HEK293 (cell line): ENCODE measurements around the gene ADAR.

Experiments
- IKZF3 ChIP-seq: fragments of 450-650 bp; IDR thresholded peaks from 2 replicates; pipeline ENCODE4 v1.5.0; 2018; ENCODE audit warnings: missing biosample characterization, mild to moderate bottlenecking, missing genetic modification characterization, moderate library complexity
- KLF17 ChIP-seq: fragments of 450-650 bp; formaldehyde crosslinking; IDR thresholded peaks from 2 replicates; pipeline ENCODE4 v1.5.1; 2016; ENCODE audit warnings: missing biosample characterization, missing genetic modification characterization
- MEIS1 ChIP-seq: sonication (generic); formaldehyde crosslinking; IDR thresholded peaks from 2 replicates; pipeline ENCODE4 v1.8.1; 2022; ENCODE audit warnings: missing genetic modification reagents, mild to moderate bottlenecking, borderline replicate concordance
- PRDM10 ChIP-seq: fragments of 450-650 bp; formaldehyde crosslinking; IDR thresholded peaks from 2 replicates; pipeline ENCODE4 v1.5.1; 2016; ENCODE audit warnings: missing biosample characterization, missing genetic modification characterization
- SETDB1 ChIP-seq: IDR thresholded peaks from one replicate; pipeline ENCODE4 v1.6.1; 2017; ENCODE audit warnings: mild to moderate bottlenecking, low read length, moderate library complexity, mixed read lengths; ENCODE audit not compliant: insufficient read length
- TRIM28 ChIP-seq: IDR thresholded peaks from 2 replicates; pipeline ENCODE4 v1.6.1; 2011; ENCODE audit warnings: low read length, control low read depth, borderline replicate concordance
- ZBTB20 ChIP-seq: fragments of 450-650 bp; formaldehyde crosslinking; IDR thresholded peaks from 2 replicates; pipeline ENCODE4 v1.5.1; 2016; ENCODE audit warnings: missing biosample characterization, missing genetic modification characterization
- ZBTB48 ChIP-seq: fragments of 450-650 bp; formaldehyde crosslinking; IDR thresholded peaks from 2 replicates; pipeline ENCODE4 v1.5.1; 2016; ENCODE audit warnings: missing biosample characterization, missing genetic modification characterization
- ZNF10 ChIP-seq: fragments of 450-650 bp; formaldehyde crosslinking; IDR thresholded peaks from 2 replicates; pipeline ENCODE4 v1.5.1; 2017; ENCODE audit warnings: missing biosample characterization, missing genetic modification characterization
- ZNF112 ChIP-seq: fragments of 450-650 bp; formaldehyde crosslinking; IDR thresholded peaks from 2 replicates; pipeline ENCODE4 v1.5.0; 2017; ENCODE audit warnings: missing biosample characterization, missing genetic modification characterization
- ZNF121 ChIP-seq: fragments of 450-650 bp; formaldehyde crosslinking; IDR thresholded peaks from 2 replicates; pipeline ENCODE4 v1.5.1; 2016; ENCODE audit warnings: missing biosample characterization, missing genetic modification characterization
- ZNF18 ChIP-seq: fragments of 450-650 bp; formaldehyde crosslinking; IDR thresholded peaks from 2 replicates; pipeline ENCODE4 v1.5.1; 2016; ENCODE audit warnings: missing biosample characterization, missing genetic modification characterization
- ZNF239 ChIP-seq: fragments of 450-650 bp; formaldehyde crosslinking; IDR thresholded peaks from 2 replicates; pipeline ENCODE4 v1.5.1; 2016; ENCODE audit warnings: missing biosample characterization, missing genetic modification characterization
- ZNF24 ChIP-seq: fragments of 450-650 bp; formaldehyde crosslinking; IDR thresholded peaks from 2 replicates; pipeline ENCODE4 v1.5.1; 2016; ENCODE audit warnings: missing biosample characterization, missing genetic modification characterization
- ZNF324 ChIP-seq: fragments of 450-650 bp; formaldehyde crosslinking; IDR thresholded peaks from 2 replicates; pipeline ENCODE4 v1.5.1; 2016; ENCODE audit warnings: missing biosample characterization, missing genetic modification characterization
- ZNF513 ChIP-seq: fragments of 450-650 bp; IDR thresholded peaks from 2 replicates; pipeline ENCODE4 v1.5.1; 2018; ENCODE audit warnings: missing biosample characterization, missing genetic modification characterization
- ZNF530 ChIP-seq: fragments of 450-650 bp; formaldehyde crosslinking; IDR thresholded peaks from 2 replicates; pipeline ENCODE4 v1.5.1; 2016; ENCODE audit warnings: low read depth, missing biosample characterization, missing genetic modification characterization
- ZNF596 ChIP-seq: fragments of 450-650 bp; IDR thresholded peaks from 2 replicates; pipeline ENCODE4 v1.5.0; 2018; ENCODE audit warnings: missing biosample characterization, mild to moderate bottlenecking, missing genetic modification characterization, moderate library complexity
- ZNF624 ChIP-seq: fragments of 450-650 bp; formaldehyde crosslinking; IDR thresholded peaks from 2 replicates; pipeline ENCODE4 v1.5.1; 2017; ENCODE audit warnings: missing biosample characterization, missing genetic modification characterization
- ZNF670 ChIP-seq: fragments of 450-650 bp; formaldehyde crosslinking; IDR thresholded peaks from 2 replicates; pipeline ENCODE4 v1.5.1; 2016; ENCODE audit warnings: missing biosample characterization, missing genetic modification characterization, low read depth
- ZSCAN23 ChIP-seq: fragments of 450-650 bp; formaldehyde crosslinking; IDR thresholded peaks from 2 replicates; pipeline ENCODE4 v1.5.1; 2016; ENCODE audit warnings: missing biosample characterization, missing genetic modification characterization
- ZSCAN30 ChIP-seq: fragments of 450-650 bp; IDR thresholded peaks from 2 replicates; pipeline ENCODE4 v1.5.1; 2018; ENCODE audit warnings: missing biosample characterization, mild to moderate bottlenecking, missing genetic modification characterization, moderate library complexity
- TF ChIP-seq, protein P1 (sequence below): fragments of 450-650 bp; formaldehyde crosslinking; IDR thresholded peaks from 2 replicates; pipeline ENCODE4 v1.5.1; 2016; ENCODE audit warnings: missing biosample characterization, missing genetic modification characterization
- TF ChIP-seq, protein P2 (sequence below): fragments of 450-650 bp; formaldehyde crosslinking; conservative IDR thresholded peaks from 2 replicates; pipeline ENCODE4 v1.5.1; 2016; ENCODE audit warnings: low read depth, missing biosample characterization, missing genetic modification characterization
- TF ChIP-seq, protein P3 (sequence below): fragments of 450-650 bp; formaldehyde crosslinking; IDR thresholded peaks from 2 replicates; pipeline ENCODE4 v1.5.1; 2016; ENCODE audit warnings: missing biosample characterization, missing genetic modification characterization

ADAR gene

GRCh38 chr1:154558720-154559465, 49.1 kb downstream of the ADAR start (continued):
- TF ChIP-seq MEIS1 (no peak), TRIM28 (peak; percentile 96), ZNF670 (no peak), ZBTB48 (tag by site-specific recombination) (peak; percentile 81), ZNF10 (tag by site-specific recombination) (peak; percentile 71; the same call in 1 of the 2 replicates), ZSCAN30 (no peak; the same call in 1 of the 2 replicates), ZNF24 (peak; percentile 99), ZBTB20 (tag by site-specific recombination) (peak; percentile 94), ZNF324 (tag by site-specific recombination) (peak; percentile 99), KLF17 (peak; percentile 93), SETDB1 (peak; percentile 45), ZNF121 (tag by site-specific recombination) (peak; percentile 63; the same call in 1 of the 2 replicates), ZNF624 (tag by site-specific recombination) (no peak), ZNF596 (tag by site-specific recombination) (no peak), ZNF530 (no peak), ZNF18 (tag by site-specific recombination) (peak; percentile 42), IKZF3 (tag by site-specific recombination) (peak; percentile 96), ZNF112 (tag by site-specific recombination) (no peak), PRDM10 (tag by site-specific recombination) (peak; percentile 65), ZSCAN23 (peak; percentile 61; the same call in 1 of the 2 replicates), ZNF513 (tag by site-specific recombination) (peak; percentile 89), ZNF239 (tag by site-specific recombination) (no peak)
- TF ChIP-seq, protein P1, sequence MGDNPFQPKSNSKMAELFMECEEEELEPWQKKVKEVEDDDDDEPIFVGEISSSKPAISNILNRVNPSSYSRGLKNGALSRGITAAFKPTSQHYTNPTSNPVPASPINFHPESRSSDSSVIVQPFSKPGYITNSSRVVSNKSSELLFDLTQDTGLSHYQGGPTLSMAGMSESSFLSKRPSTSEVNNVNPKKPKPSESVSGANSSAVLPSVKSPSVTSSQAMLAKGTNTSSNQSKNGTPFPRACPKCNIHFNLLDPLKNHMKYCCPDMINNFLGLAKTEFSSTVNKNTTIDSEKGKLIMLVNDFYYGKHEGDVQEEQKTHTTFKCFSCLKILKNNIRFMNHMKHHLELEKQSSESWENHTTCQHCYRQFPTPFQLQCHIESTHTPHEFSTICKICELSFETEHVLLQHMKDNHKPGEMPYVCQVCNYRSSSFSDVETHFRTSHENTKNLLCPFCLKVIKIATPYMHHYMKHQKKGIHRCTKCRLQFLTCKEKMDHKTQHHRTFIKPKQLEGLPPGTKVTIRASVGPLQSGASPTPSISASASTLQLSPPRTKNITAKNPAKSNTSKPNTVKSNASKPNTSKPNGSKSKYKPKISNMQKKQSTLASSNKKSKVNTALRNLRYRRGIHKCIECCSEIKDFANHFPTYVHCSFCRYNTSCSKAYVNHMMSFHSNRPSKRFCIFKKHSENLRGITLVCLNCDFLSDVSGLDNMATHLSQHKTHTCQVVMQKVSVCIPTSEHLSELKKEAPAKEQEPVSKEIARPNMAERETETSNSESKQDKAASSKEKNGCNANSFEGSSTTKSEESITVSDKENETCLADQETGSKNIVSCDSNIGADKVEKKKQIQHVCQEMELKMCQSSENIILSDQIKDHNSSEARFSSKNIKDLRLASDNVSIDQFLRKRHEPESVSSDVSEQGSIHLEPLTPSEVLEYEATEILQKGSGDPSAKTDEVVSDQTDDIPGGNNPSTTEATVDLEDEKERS: peak; percentile 8; the same call in 1 of the 2 replicates
- TF ChIP-seq, protein P2, sequence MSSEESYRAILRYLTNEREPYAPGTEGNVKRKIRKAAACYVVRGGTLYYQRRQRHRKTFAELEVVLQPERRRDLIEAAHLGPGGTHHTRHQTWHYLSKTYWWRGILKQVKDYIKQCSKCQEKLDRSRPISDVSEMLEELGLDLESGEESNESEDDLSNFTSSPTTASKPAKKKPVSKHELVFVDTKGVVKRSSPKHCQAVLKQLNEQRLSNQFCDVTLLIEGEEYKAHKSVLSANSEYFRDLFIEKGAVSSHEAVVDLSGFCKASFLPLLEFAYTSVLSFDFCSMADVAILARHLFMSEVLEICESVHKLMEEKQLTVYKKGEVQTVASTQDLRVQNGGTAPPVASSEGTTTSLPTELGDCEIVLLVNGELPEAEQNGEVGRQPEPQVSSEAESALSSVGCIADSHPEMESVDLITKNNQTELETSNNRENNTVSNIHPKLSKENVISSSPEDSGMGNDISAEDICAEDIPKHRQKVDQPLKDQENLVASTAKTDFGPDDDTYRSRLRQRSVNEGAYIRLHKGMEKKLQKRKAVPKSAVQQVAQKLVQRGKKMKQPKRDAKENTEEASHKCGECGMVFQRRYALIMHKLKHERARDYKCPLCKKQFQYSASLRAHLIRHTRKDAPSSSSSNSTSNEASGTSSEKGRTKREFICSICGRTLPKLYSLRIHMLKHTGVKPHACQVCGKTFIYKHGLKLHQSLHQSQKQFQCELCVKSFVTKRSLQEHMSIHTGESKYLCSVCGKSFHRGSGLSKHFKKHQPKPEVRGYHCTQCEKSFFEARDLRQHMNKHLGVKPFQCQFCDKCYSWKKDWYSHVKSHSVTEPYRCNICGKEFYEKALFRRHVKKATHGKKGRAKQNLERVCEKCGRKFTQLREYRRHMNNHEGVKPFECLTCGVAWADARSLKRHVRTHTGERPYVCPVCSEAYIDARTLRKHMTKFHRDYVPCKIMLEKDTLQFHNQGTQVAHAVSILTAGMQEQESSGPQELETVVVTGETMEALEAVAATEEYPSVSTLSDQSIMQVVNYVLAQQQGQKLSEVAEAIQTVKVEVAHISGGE (tag by site-specific recombination): peak; percentile 80
- TF ChIP-seq, protein P3, sequence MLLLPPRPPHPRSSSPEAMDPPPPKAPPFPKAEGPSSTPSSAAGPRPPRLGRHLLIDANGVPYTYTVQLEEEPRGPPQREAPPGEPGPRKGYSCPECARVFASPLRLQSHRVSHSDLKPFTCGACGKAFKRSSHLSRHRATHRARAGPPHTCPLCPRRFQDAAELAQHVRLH (tag by site-specific recombination): peak; percentile 90
